Stimulated activated CD4-positive, alpha-beta T cell treated with anti-CD3 and anti-CD28 coated beads, Interleukin-2, amount 100 ng/mL, for 48 hours (primary cell): ENCODE measurements around the gene TMEM40.
"Not testable (repeated sequence)": the region's sequence is repeated elsewhere in the genome, so short reads cannot be mapped to it uniquely, and the experiment has no call there.

Experiments used
- DNase-seq, 2 donors: peaks; one replicate each; pipeline ENCODE4 v3.0.0-alpha.2; 2020

Gene TMEM40

DNA sequence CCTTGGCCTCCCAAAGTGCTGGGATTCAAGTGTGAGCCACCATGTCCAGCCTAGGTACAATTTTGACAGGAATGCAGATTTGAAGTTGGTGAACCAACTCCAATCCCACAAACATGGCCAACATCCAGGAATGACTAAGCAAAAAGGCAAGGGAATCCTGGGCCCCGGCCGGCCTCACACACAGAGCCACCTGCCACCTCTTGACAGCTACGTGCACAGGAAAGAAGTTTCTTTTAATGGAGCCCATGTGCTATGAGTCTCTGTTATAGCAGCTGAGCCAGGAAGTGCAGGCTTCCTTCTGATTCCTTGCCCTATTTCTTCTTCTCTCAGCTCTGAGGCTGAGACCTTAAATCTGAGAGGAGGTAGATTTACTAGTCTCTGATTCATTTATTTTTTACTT lies 8.8 kb downstream of the TMEM40 start:
- DNase-seq, result no peak

DNA sequence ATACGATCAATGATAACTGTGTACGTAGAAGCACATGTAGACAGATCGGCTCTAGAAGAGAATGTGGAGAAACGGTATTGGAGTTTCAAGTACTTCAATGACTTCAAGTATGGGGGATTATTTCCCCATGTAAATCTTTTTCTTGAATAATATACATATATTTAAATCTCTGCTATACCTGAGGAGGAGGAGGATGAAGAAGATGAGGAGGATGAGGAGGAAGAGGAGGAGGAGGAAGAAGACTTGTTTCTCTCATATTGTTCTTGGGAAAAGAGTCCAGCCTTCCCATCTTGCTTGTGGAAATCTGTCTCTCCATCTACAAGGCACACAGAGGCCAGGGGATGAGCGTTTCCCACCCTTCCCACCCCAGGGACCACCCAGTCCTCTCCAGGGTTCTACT lies 10.6 kb downstream of the TMEM40 start:
- no peak for DNase-seq

- DNase-seq, result no peak
Measured at GRCh38 chr3:12746419-12746818, 12.6 kb downstream of the TMEM40 start.

- DNase-seq, result no peak
Measured at GRCh38 chr3:12744326-12744725, 14.7 kb downstream of the TMEM40 start.

DNA sequence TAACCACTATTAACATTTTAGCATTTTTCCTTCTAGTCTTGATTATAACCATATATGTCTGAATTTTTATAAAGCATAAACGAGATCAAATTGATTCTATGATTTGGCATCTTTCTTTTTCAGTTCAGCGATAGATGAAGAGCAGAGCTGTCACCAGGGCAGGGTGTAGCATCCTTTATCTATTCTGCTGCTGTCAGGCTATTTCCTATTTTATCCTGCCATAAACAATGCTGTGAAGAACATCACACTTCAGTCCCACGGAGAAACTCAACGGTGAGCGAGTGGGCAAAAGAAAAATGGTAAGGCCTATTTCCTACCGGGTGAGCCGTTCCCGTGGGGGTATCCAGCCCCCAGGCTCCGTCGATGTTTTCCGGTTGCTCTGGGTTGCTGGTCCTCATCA lies 15.5 kb downstream of the TMEM40 start:
- DNase-seq, result no peak

DNA sequence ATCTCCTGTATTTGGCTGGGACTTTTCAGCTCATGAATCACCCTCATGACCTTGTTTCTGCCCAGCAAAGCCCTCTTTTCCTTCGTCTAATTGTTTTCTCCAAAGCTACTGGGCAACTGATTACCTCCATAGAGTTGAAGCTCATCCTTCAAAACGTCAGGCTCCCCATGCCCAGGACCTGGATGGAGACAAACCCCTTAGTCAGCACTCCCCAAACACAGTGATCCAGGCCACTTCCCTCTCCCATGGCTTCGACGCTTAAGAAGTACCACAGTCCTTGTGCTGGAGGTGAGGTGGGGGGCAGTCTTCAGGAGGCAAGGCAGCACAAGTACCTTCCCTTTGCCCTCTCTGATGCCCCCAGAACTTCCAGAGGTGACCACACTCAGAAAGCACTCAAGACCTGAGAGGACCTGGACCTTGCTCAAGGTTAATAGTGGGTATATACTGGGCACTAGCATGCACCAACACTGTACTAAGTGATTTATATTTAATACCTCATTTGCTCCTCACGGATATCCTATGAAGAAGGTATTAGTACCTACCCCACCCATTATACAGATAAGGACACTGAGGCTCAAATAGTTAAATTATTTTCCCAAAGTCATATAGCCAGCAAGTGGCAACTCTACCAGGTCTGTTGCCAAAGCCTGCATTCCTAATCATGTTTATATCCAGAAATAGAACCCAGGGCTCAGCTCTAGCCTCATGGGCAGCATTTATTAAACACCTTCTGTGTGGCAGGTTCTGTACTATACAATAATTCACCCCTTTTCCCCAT lies 16.5 kb downstream of the TMEM40 start:
- DNase-seq, result no peak

DNA sequence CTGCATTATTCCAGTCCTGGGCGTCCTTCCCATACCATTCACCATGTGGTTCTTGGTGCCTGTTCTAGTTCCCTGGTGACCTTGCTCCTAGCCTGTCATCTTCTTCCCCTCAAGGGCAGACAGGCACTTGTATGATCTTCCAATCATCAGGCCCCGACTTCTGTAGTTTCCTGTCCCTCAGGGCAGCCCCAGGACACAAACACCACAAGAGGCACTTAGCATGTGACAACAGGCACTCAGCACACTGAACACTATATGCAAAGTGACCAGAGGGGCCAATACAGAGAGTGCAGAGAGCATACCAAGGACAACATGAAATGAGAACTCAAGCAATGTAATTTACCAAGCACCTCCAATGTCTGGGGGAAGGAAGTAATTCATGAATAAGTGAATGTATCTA lies 17.9 kb downstream of the TMEM40 start:
- no peak for DNase-seq

- DNase-seq, result no peak
Measured at GRCh38 chr3:12737833-12738232, 21.2 kb downstream of the TMEM40 start.

DNA sequence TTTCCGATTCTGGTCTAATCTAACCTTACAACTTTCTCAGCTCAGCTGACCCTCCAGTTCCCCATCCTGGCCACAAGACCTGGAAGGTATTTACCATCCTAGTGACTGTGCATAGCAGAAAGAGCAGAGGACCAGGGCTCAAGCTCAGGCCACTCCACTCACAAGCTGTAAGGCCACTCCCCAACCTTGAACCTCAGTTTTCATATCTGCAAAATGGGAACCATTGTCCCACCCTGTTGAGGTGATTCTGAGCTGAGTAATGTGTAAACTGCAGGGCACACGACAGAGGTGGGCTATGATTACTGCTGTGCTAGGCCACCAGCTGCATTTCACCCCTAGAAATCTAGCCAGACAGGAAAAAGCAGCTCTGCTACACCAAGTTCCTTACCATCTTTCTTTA lies 21.7 kb downstream of the TMEM40 start:
- DNase-seq, result no peak

GRCh38 chr3:12734960-12735359 lies 24.1 kb downstream of the TMEM40 start:
- DNase-seq, result no peak

DNA sequence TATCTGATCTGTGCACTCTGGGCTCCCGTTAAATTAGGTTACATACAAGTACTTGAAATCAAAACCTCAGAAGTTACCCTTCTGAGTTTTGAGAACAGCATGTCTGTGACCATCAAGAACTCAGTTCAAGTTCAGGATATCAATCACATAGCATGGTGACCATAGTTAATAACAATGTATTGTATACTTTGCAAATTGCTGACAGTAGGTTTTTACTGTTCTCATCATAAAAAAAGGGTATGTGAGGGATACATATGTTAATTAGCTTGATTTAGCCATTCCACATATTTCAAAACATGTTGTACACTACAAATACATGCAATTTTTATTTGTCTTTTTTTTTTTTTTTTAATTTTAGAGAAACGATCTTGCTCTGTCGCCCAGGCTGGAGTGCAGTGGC lies 25.5 kb downstream of the TMEM40 start:
- DNase-seq, result no peak

GRCh38 chr3:12730506-12731242 lies 28.4 kb downstream of the TMEM40 start:
- no peak for DNase-seq

DNA sequence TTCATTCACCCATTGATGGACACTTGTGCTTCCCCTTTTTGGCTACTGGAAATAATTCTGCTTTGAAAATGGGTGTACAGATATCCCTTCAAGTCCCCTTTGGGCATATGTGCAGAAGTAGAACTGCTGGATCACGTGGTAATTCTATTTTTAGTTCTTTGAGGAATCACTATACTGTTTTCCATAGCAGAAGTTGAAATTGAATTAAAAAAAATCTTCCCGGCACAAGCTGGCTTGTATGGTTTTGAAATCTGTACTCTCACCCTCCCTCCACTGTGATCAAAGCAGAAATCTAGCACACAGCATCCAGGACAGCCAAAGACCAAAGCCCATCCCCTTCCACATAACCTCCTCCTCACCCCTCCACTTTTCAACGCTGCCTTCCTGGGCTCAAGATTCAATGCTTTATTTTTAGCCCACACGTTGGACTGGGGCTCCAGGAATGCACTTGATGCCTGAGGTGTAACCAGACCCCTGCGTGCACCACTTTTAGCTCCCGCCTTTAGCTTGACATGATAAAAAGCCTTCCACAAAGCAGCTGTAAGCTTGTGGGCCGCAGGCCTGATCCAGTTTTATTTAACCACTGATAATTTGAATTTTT lies 29.9 kb downstream of the TMEM40 start:
- no peak for DNase-seq

DNA sequence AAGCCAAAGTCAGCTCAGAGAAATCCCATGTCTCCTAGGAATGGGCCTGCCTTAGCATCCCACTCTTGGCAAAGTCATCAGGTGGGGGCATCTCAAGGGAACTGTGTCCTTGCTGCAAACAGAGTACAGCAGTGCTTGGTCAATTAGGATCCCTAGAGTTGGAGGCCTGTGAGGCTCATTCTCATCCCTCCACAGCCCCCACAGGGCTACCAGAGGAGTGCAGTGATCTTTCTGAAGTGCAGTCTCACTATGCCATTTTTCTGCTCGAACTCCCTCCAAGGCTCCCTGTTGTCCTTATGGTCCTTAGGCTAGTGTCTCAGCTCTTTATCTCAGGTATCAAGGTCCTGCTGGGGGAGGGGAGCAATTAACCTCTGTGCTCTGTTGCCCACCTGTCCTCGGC lies 31.1 kb downstream of the TMEM40 start:
- no peak for DNase-seq

DNA sequence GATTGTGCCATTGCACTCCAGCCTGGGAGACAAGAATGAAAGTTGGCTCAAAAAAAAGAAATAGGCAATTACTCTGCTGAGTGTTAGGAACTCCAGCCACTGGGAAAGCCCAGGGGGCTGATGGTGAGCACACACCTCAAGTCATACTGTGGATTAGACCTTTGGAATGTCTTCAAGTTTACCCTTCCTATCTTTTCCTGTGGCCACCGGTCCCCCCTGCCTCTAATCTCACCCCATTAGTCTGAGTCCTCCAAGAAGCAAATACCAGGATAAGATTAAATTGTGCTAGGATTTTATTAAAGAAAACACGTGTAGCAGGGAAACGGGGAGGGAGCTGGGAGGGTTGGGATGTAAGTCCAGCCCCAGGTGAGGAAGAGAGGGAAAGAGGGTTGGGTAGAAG lies 31.6 kb downstream of the TMEM40 start:
- DNase-seq, result no peak

DNA sequence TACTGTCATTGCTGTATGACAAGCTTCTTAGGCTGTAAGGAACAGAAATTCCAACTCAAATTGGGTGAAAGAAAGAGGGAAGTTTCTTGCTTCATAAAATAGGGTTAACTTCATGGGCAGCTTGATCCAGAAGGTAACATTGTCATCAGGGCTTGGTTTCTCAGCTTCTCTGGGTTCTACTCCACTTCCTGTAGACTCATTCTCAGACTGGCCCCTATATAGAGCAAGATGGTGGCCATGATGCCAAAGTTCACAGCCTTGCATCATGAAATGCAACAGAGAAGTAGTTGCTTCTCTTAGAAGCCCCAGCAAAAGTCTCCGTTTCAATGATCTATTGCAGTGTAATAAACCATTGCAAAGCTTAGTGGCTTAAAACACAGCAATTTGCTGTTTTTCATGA lies 33.6 kb downstream of the TMEM40 start:
- no peak for DNase-seq

GRCh38 chr3:12724794-12725193 lies 34.3 kb downstream of the TMEM40 start:
- no peak for DNase-seq

- DNase-seq, result not testable (repeated sequence)
Measured at GRCh38 chr3:12723362-12723761, 35.7 kb downstream of the TMEM40 start.

GRCh38 chr3:12722226-12722625 lies 36.8 kb downstream of the TMEM40 start:
- no peak for DNase-seq

- DNase-seq, result peak; percentile 53 to 55
Measured at GRCh38 chr3:12719984-12720898, 38.8 kb downstream of the TMEM40 start.

GRCh38 chr3:12719541-12719940 lies 39.5 kb downstream of the TMEM40 start:
- DNase-seq, result no peak

- DNase-seq, result no peak
Measured at GRCh38 chr3:12716605-12717151, 42.4 kb downstream of the TMEM40 start.

- DNase-seq, result no peak
Measured at GRCh38 chr3:12714278-12714677, 44.8 kb downstream of the TMEM40 start.
